NT2/D1 (cell line): ENCODE data around the gene EGLN3.

Experiments
- SUZ12 ChIP-seq: IDR thresholded peaks from 2 replicates; pipeline ENCODE4 v1.6.1; 2011; ENCODE audit not compliant: insufficient read length, insufficient read depth; ENCODE audit errors: extremely low read depth
- ZNF274 ChIP-seq: IDR thresholded peaks from 2 replicates; pipeline ENCODE4 v1.6.1; 2011; ENCODE audit warnings: mild to moderate bottlenecking, low read depth, low read length

DNA sequence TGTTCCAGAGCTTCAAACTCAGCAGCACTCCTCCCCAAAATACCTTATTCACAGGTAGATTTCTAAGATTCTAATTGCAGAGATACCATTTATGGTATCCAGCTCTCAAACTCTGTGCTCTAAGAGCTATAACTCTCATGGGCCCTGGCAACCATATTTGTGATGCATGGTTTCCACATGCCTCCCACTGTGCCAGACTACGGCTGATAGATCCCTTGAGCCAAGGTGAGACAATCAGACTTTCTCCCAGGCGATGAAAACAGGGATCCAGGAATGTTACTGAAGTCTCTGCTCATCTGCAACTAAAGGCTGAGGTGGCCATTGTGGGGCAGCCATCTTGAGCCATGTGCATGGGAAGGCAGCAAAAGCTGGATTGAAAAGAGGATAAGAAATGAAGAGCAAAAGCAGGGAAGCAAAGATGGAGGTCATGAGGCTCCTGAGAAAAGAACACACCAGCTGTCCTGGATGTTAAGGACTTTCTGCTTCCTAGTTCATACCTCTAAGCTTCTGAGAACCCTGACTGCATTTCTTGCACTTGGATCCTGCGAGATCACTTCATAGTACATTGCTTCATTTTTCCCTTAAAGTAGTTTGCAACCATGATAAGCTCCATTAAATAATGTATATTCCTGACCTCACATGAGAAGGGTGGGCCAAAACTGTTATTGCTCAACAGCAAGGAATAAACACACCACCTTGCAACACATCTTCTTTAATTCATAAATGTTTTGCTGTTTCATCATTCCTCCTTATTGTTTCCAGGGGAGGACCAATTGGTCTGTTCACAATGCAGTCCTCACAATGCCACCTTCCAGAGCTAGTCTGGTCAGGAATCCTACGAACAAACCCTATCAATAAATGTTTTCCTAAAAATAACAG lies 5.4 kb downstream of the EGLN3 start:
- TF ChIP-seq SUZ12 = no peak
- no peak for TF ChIP-seq ZNF274
